HG03432 (cell line): ENCODE data around the gene HHATL.

Source experiments
- ATAC-seq: cut with Tn5 transposase; IDR thresholded peaks from one replicate; pipeline ENCODE4 v1.9.1; 2021; ENCODE audit warnings: mild to moderate bottlenecking, moderate library complexity; ENCODE audit not compliant: unreplicated experiment

The HHATL gene

DNA sequence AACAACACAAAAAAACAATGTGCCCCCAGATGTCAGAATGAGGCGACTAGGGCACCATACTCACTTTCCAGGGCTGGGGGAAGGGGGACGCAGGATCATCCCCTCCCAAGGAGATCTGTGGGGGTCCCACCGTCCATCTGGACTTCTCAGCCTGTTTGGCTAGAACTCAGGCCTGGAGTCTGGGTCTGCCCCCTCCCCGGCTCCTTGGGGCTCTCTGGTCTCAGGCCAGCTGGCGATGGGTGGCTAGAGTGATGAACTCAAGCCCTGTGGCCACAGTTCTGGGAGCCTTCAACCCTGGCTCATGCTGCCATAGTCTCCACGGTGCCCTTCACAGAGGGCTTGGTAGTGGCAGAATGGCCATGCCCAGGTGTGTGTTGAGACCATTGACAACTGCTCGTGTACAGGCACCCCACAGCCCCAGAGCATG, 35.5 kb downstream of the HHATL start:
- no peak for ATAC-seq

DNA sequence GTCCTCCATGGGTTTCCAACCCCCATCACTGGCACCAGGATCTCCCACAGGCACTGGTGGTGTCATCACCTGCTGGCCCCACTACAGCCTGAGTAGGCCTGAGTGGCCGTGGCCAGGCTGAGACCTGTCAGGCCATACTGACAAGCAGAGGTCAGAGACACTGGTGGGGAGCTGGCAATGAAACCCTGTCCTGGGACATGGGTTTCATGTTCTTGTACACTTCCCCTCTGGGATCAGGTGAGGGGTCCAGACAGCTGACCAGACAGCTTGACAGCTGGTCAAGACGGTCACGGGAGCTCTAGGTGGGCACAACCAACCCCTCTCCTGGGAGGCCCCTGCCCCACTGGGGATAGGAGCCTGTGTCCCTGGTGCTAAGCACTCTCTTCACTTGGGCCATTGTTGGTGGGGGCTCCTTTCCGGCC, 36.0 kb downstream of the HHATL start:
- no peak for ATAC-seq

DNA sequence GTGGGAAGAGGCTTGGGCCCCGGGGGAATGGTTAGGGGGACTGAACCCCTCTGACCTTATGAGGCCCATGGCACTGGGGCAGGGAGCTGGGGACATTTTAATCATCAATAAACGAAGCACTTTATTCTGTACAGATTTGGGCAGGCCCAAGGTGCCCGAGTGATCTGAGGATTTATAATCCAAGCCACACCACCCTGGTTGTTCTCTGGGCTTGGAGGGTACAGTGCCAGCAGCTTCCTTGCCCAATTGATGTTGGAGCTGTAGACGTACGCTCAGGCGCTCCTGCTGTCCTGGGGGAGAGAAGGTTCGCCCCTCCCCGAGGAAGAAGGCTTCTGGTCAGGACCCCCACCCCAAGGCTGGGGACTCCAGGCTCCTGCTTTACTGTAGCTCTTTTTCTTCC, 36.6 kb downstream of the HHATL start:
- ATAC-seq = no peak

DNA sequence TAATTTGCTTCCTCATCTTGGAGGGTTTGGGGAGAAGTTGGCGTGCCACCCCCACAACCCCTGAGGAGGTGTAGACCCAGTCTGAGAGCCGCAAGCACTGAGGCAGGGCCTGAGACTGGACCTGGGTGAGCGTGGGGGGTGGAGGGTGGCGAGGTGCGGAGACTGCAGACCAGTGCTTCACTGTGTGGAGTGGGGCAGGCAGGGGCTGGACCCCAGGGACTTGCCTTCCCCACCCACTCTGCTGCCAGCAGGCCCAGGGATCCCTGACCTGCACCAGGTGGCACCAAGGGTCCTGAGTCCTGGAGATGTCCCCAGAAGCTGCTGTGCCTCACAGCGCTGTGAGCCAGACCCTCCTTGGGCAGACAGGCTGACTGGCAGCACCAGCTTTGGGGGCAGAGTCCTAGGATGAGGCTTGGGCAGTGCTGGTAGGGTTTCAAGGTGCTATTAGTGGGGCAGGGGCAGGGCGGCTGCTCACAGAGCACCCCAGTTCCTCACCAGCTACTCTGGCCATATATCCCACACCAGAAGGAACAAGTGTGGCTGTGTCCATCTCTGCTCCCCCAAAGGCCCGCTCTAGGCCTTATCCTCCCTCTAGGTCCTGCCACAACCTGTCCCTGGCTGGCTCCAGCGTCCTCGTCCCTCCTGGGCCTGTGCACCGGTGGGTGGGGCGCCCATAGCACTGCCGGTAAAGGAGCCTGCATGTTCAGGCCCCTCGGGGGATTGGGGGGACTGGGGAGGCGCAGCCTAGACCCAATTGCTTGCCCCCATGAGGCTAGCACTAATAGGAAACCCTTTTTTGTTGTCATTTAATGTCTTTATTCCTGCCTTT, 37.3 kb downstream of the HHATL start:
- no peak for ATAC-seq

DNA sequence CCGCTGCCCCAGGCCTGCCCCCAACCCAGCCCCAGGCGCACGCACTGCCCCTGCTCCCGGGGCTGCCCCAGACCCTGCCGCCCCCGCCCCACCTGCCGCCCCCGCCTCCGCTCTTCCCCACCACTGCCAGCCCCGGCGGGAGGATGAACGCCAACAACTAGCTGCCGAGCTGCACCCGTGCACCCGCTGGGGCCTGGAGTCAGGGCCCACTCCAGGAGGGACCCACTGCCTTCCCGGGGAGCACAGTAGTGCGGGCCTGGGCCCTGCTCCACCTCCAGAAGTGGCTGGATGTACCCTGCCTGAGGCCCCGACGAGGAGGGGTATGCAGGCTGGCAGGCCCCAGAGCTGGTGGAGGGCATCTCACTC, 38.2 kb downstream of the HHATL start:
- ATAC-seq = no peak

DNA sequence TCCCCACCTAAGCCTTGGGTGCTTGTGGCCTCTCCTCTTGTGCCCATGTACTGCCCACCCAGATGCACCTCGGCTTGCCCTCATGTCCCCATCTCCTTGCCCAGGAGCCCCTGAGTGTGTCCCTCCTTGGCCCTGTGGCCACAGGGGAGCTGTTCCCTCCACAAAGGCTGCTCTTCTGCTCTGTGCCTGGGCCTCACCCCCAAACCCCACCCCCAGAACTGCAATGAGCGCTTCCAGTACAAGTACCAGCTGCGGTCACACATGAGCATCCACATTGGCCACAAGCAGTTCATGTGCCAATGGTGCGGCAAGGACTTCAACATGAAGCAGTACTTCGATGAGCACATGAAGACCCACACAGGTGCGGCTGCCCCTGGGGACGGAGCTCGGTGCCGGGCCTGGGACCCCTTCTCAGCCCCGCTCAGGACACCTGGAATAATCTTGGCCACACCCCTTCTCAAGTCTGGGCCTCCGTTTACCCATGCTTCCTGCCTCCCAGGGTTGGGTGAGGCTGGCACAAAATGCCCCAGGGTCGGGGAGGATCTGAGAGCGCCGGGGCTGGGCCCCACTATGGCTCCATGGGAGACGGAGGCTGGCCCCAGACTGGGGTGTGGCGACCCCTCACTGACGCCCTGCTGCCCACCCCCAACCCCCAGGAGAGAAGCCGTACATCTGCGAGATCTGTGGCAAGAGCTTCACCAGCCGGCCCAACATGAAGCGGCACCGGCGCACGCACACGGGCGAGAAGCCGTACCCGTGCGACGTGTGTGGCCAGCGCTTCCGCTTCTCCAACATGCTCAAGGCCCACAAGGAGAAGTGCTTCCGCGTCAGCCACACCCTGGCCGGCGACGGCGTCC, 38.8 kb downstream of the HHATL start:
- no peak for ATAC-seq

DNA sequence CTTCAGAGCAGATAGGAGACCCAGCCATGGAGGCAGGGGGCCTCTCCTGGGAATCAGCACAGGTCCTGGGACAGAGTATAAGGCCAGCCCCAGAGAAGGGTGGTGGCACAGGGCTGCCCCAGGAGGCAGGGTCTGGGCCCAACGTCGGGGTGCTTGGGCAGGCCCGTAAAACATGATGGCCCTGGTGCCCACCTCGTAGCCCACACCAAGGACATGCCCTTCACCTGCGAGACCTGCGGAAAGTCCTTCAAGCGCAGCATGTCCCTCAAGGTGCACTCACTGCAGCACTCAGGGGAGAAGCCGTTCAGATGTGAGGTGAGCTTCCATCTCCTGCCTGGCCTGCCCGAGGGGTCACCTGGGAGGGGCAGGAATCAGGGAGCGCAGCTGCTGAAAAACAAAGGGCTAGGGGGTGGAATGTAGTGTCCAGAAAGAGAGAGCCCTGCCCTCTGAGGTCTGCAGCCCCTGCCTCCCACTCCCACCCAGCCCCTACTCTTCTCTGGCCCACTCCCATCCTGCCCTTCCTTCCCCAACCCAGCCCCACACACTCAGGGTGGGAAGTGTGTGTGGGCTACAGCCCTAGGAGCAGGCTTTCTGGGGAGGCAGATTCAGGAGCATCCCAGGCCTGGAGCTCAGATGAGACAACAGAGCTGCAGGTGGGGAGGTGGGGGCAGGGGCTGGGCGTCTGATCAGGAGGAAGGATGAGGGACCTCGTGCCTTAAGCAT, 39.6 kb downstream of the HHATL start:
- no peak for ATAC-seq

DNA sequence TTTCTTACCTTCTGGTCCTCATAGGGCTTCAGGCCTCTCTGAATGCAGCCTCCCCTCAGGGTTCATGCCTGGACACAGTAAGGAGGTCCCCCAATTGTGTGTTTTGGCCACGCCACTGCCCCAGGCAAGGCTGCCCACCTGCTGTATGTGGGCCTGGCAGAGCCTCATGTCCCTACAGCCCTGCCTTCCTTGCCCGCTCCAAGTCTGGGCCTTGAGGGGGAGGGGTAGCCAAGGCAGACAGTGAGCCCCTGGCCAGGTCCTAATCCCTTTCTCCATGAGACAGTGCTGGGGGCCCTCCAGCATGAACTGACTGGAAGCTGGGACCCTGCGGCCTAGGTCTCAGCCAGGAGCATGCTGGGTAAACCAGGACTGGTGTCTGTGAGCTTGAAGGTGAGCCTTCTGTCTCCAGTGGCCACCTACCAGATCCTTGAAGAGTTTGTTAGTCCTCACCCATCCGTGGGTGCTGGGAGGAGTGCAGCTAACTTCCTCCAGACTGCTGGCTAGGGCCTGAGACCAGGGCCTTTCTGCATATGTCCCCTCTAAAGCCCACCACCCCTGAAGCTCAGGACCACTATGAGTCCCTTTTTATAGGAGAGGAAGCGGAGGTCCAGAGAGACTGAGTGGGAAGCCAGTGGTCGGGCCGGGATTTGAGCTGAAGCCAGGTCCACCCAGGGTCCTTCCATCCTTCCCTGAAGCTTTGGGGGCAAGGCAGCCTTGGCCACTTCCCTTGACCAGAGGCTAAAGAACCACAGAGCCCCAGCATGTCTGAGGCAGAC, 40.4 kb downstream of the HHATL start:
- no peak for ATAC-seq

DNA sequence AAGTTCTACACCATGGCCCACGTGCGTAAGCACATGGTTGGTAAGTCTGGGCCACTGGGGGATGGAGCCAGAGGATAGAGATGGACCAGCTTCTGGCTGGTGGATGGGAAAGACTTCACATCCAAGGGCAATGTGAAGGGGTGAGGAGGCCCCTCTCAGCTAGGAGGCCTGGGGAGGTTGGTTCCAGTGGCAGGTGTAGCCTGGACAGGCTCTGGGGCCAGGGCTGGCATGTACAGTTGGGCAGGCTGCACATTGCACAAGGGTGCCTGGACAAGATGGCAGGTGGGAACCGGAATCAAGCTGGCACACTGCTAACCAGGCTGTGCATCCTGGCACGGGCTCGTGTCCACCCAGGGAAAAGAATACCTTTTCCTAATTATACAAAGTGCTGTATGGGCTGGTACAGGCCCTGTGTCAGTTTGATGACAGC, 41.0 kb downstream of the HHATL start:
- ATAC-seq = no peak

DNA sequence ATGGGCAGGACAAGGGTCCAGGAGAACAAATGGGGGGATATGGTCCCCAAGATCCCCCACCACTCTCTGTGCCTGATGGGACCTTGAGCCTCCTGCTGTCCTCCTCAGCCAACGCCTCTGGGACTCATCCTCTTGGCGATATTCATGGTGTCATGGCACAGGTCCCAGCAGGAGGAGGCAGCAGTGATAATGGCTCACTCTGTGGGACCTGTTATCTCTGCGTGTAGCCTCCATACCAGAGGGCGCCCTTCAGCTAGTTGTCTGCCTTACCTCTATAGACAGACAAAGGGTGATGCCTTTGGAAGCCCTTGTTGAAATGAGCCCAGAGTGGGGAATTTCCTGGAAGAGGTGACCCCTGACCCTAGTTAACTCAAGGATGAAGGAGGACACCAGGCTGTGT, 41.7 kb downstream of the HHATL start:
- no peak for ATAC-seq

DNA sequence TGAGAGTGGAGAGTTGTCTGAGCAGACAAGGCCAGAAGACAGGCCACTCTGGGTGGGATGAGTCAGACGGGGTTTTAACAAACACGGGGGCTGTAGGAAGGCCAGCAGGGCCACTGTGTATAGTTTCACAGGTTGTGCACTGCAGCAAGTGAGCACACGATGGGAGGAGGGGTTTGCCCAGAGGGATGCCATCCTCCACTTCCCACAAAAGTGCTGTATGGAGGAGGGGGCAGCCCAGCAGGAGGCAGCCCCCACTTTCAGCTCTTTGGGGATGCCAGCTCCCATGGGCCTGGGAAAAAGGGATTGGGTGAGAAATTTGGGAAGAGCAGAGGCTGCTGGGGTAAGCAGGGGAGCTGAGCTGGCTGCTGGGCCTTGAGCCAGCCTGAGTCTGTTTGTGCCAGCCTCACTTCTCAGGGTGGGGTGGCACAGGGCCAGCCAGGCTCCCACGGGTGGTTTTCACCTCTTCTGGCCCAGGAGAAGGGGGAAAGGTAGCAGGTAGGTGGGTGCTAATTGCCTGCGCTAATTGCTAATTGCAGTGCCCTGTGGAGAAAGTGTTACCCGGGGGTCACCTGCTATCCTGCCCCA, 42.4 kb downstream of the HHATL start:
- ATAC-seq = no peak

DNA sequence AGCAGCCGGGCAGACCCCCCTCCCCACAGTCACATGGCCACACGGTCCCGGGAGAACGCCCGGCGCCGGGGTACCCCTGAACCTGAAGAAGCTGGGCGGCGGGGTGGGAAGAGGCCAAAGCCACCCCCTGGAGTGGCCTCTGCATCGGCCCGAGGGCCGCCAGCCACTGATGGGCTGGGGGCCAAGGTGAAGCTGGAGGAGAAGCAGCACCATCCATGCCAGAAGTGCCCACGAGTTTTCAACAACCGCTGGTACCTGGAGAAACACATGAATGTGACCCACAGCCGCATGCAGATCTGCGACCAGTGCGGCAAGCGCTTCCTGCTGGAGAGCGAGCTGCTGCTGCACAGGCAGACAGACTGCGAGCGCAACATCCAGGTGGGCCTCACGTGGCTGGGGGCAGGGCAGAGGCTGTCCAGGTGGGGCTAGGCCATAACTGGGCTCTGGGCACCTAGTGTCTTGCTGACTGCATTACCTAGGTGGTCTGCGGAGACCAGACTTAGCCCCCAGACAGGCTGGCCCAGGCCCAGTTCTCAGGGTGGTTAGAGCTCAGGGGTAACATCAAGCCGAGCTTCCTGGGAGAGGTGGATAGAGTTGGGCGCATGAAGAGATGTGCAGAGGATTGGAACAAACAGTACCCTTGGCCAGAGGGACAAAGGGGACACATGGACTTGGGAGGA, 43.0 kb downstream of the HHATL start:
- ATAC-seq = no peak

DNA sequence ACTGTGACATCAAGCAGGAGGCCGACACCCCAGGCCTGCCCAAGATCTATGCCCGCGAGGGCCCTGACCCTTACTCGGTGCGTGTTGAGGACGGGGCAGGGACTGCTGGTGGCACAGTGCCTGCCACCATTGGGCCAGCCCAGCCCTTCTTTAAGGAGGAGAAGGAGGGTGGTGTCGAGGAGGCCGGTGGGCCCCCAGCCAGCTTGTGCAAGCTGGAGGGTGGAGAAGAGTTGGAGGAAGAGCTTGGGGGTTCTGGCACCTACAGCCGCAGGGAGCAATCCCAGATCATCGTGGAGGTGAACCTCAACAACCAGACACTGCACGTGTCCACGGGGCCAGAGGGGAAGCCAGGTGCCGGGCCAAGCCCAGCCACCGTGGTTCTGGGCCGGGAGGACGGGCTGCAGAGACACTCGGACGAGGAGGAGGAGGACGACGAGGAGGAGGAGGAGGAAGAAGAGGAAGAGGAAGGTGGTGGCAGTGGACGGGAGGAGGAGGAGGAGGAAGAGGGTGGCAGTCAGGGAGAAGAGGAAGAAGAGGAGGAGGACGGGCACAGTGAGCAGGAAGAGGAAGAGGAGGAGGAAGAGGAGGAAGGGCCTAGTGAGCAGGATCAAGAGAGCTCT, 43.7 kb downstream of the HHATL start:
- no peak for ATAC-seq

DNA sequence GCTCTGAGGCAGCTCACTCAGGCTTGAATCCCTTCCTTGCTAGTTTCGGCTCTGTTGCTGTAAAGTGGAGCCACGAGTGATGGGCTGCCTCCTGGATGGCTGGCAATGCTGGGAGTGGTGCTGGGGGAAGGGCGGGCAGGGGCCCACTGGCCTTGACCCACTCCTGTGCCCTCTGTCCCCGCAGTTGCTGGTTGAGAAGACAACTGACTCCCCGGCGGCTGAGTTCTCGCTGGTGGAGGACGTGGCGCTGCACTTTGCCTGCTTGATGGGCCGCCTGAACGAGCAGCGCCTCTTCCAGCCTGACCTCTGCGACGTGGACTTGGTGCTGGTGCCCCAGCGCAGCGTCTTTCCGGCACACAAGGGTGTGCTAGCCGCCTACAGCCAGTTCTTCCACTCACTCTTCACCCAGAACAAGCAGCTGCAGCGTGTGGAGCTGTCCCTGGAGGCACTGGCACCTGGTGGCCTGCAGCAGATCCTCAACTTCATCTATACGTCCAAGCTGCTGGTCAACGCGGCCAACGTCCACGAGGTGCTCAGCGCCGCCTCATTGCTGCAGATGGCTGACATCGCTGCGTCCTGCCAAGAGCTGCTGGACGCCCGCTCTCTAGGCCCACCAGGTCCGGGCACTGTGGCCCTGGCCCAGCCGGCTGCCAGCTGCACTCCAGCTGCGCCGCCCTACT, 44.4 kb downstream of the HHATL start:
- no peak for ATAC-seq

DNA sequence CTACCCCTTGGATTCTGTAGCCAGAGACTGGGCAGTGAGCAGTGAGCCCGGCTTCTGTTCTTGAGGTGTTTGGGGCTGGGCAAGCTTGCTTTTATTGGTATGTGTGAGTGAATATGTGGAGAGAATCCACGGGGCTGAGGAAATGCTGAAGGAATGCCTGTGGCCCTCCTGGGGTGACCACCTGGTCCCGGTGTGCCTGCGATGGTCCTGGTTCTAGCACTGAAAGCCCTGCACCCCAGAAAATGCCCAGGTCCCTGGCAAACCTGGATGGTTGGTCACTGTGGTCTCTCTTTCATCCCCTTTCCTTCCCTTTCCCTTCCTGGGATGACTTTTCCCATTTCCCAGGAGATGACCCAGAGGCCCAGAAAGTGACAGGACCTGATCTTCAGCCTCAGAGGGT, 44.9 kb downstream of the HHATL start:
- no peak for ATAC-seq

DNA sequence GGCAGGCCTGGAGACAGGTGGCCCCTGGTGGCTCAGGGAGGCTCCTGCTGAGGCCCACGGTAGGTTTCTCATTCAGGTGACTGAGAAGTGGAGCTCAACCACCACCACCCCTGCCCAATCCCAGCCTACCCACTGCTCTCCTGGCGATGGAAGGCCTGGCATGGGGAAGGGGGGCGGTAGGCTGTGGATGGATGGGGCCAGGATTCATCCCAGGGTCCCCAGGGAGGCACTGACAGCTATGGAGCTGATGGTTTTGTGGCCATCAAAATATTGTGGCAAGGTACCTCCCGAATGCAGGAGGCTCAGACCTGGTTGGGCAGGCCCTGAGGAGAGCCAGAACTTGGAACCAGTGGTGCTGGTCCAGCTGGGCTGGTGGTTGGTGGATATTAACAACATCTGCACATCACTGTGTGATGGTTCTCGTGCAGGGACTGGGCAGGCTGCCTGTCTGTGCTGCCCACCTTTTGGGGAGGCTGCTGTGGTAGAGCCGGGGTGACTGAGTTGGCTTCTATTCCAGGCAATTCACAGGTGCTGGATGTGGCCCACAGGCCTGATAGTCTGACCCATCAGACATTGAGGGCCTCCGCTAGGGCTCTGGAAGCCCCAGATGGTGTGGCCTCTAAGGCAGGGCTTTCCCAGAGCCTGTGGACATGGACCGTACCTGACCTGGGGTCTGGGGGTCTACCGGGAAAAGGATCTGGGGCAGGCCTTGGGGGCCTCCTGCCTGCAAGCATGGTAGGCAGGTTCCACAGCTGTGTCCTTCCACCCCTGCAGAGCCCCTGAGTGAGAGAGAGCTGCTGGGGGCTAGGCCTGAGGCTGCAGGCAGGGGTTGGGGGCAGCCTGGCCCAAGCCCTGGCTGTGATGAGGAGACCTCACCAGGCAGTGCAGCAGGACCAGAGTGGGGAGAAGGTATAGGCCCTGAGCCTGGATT, 45.7 kb downstream of the HHATL start:
- no peak for ATAC-seq

DNA sequence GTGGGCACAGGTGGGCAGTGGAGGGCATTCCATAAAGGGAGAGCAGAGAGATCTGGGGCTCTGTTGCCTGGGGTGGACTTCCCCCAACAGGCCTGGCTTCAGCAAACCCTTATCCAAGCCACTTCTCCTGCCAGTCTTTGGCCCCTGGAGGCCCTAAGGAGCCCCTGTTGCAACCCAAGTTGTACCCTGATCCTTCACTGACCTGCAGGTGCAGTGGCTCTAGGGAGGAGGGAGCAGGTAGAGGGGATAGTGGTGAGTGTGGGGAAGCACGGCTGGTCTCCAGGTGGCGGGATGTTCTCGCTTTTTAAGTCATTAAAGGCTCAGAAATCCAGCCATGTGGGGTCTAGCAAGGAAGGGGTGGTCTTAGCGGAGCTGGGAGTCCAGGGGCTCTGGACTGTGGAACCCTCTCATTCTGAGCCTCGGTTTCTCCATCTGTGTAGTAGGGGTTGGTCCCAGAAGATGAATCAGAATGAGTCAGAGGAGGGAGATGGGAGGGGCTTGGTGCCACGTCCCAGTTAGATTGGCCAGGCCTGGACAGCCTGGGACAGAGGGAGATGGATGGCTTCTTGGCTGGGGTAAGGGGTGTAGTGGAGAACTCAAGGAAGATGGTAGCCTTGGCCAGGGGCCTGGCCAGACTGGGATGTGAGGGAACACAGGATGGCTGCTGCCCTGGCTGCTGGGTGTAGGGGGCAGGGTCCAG, 46.5 kb downstream of the HHATL start:
- ATAC-seq = no peak
